BE2C (cell line): Measurements from ENCODE around the gene PRSS16.
A peak's percentile ranks its signal among the peaks of the same experiment; 100 is the strongest.

Experiments
- DNase-seq: peaks from one replicate; pipeline ENCODE4 v3.0.0-alpha.2; 2020
- H3K27me3 ChIP-seq: fragments of 250-450 bp; sonication (Bioruptor Pico); 2 replicates; pipeline ENCODE4 v1.5.1; 2020; ENCODE audit warnings: mild to moderate bottlenecking
- H3K36me3 ChIP-seq: fragments of 250-450 bp; sonication (Bioruptor Pico); 2 replicates; pipeline ENCODE4 v1.5.1; 2020; ENCODE audit warnings: mild to moderate bottlenecking
- H3K4me1 ChIP-seq: fragments of 250-450 bp; sonication (Bioruptor Pico); 2 replicates; pipeline ENCODE4 v1.5.1; 2020
- H3K4me3 ChIP-seq: 2 replicates; pipeline ENCODE4 v1.5.1; 2011; ENCODE audit warnings: low read depth, low read length
- H3K9me3 ChIP-seq: fragments of 250-450 bp; sonication (Bioruptor Pico); 2 replicates; pipeline ENCODE4 v1.5.1; 2020
- TF ChIP-seq, protein P1 (sequence below): IDR thresholded peaks from 2 replicates; pipeline ENCODE4 v1.5.1; 2012; ENCODE audit warnings: mild to moderate bottlenecking, low read depth, low read length

PRSS16 gene

GRCh38 chr6:27238010-27238983 is 9.2 kb upstream of the PRSS16 start:
- DNase-seq = peak; percentile 53
- Histone ChIP-seq H3K4me3 (peak overlapping the region; percentile 88), H3K27me3 (peaks cover 18% of the 10 kb centered on the region), H3K4me1 (no peaks in the 10 kb centered on the region), H3K9me3 (no peaks in the 10 kb centered on the region), H3K36me3 (no peaks in the 10 kb centered on the region)
- TF ChIP-seq, protein P1, sequence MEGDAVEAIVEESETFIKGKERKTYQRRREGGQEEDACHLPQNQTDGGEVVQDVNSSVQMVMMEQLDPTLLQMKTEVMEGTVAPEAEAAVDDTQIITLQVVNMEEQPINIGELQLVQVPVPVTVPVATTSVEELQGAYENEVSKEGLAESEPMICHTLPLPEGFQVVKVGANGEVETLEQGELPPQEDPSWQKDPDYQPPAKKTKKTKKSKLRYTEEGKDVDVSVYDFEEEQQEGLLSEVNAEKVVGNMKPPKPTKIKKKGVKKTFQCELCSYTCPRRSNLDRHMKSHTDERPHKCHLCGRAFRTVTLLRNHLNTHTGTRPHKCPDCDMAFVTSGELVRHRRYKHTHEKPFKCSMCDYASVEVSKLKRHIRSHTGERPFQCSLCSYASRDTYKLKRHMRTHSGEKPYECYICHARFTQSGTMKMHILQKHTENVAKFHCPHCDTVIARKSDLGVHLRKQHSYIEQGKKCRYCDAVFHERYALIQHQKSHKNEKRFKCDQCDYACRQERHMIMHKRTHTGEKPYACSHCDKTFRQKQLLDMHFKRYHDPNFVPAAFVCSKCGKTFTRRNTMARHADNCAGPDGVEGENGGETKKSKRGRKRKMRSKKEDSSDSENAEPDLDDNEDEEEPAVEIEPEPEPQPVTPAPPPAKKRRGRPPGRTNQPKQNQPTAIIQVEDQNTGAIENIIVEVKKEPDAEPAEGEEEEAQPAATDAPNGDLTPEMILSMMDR = peak; percentile 27

DNA sequence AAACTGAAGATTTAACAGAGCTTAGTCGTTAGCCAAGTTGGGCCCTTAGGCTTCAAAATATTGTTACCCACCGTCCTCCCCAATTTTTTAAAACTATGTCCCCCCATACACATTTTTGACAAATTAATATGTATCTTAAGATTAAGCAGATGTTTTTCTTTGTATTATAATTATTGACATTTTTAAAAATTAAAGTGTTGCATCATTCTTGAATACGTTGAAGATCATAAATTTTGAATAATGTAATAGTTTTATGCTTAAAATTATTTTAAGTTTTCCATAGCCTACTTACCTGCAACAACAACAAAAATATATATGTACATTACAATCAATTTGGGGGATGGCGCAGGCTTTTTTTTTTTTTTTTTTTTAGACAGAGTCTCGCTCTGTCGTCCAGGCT is 8.2 kb upstream of the PRSS16 start:
- Histone ChIP-seq H3K4me1 (no peaks in the 10 kb centered on the region), H3K4me3 (peak overlapping the region; percentile 88), H3K9me3 (no peaks in the 10 kb centered on the region), H3K27me3 (peaks cover 23% of the 10 kb centered on the region), H3K36me3 (no peaks in the 10 kb centered on the region)
- TF ChIP-seq, protein P1 = no peak
- DNase-seq = no peak

GRCh38 chr6:27241443-27241842 is 6.1 kb upstream of the PRSS16 start:
- Histone ChIP-seq H3K4me1 (no peaks in the 10 kb centered on the region), H3K27me3 (peaks cover 23% of the 10 kb centered on the region), H3K9me3 (no peaks in the 10 kb centered on the region), H3K4me3 (no peak overlapping the region), H3K36me3 (no peaks in the 10 kb centered on the region)
- TF ChIP-seq, protein P1 = no peak
- DNase-seq = no peak

GRCh38 chr6:27242589-27243265 is 4.8 kb upstream of the PRSS16 start:
- no peak overlapping the region for H3K4me3 ChIP-seq
- H3K27me3 ChIP-seq = peaks cover 29% of the 10 kb centered on the region
- no peak for DNase-seq

GRCh38 chr6:27248783-27249182 is 1.3 kb downstream of the PRSS16 start:
- DNase-seq = no peak
- Histone ChIP-seq H3K4me3 (no peak overlapping the region), H3K36me3 (no peaks in the 10 kb centered on the region), H3K27me3 (peaks cover 58% of the 10 kb centered on the region), H3K9me3 (no peaks in the 10 kb centered on the region), H3K4me1 (no peaks in the 10 kb centered on the region)
- TF ChIP-seq, protein P1 = no peak

More at GRCh38 chr6:27242589-27243265, 4.8 kb upstream of the PRSS16 start:
- H3K9me3 ChIP-seq = no peaks in the 10 kb centered on the region
- H3K4me1 ChIP-seq = no peaks in the 10 kb centered on the region
- no peaks in the 10 kb centered on the region for H3K36me3 ChIP-seq
- TF ChIP-seq, protein P1 = no peak
